DMS53 (cell line): ENCODE data around the gene TEX44.

Experiments
- DNase-seq: peaks from one replicate; lab custom pipeline; 2025; lab: John Stamatoyannopoulos, UW

TEX44 gene

GRCh38 chr2:231605607-231606091 is 13.0 kb downstream of the TEX44 start:
- DNase-seq = peak; percentile 59

- DNase-seq = no peak
Observed at GRCh38 chr2:231606941-231607340, 14.3 kb downstream of the TEX44 start.

DNA sequence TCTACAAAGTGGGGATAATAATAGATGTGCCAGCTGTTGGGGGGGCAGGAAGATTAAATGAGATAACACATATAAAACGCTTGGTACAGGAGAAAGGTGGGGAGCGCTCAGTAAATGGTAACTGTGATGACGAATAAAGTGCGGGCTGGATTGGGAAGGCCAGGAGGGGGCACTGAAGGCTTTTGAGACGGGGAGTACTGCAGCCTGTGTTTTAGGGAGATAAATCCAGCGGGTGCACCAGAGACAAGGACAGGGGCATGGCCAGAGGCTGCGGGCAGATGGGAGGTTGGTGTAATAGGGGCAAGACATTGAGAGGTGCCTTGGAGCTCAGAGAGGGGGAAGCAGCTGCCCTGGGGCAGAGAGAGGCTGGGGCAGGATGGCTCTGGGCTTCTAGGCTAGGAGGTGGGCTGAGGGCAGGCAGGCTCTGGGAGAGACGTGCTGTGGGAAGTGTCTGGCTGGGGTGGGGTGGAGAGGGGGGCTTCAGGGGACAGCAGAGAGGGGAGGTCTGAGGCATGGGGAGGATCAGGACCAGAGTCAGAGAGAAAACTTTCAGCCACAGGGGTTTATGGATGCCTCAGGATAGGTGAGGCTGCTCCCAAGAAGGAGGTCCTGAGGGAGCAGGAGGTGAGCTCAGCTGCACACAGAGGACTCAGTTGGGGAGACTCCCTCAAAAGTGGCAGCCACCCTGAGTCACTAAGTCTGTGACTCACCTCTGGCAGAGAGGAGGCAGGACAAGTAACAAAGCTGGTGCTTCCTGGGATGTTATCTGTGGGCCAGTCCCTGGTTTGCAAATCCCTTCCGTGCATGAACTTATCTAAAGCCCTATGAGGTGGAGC is 18.8 kb downstream of the TEX44 start:
- DNase-seq = peak; percentile 78

GRCh38 chr2:231612109-231612455 is 19.4 kb downstream of the TEX44 start:
- DNase-seq = peak; percentile 78

GRCh38 chr2:231612456-231613330 is 20.0 kb downstream of the TEX44 start:
- peak; percentile 91 for DNase-seq

DNA sequence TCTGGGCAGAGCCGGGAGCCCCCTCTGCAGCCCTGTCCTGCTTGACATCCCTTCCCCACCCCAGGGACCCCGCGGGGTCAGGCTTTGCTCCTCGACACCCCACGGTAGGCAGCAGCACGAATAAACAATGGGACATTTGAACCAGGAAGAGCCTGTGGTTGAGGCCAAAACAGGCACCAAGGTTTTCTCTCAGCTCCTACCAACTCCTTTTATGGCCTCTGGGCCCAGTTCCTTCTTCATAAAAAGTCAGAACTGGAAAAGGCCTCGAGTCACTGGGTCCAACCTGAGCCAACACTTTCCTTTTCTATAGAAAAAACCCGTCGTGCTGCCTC is 20.6 kb downstream of the TEX44 start:
- peak; percentile 86 for DNase-seq

- DNase-seq = peak; percentile 96
Observed at GRCh38 chr2:231613663-231614558, 21.2 kb downstream of the TEX44 start.

DNA sequence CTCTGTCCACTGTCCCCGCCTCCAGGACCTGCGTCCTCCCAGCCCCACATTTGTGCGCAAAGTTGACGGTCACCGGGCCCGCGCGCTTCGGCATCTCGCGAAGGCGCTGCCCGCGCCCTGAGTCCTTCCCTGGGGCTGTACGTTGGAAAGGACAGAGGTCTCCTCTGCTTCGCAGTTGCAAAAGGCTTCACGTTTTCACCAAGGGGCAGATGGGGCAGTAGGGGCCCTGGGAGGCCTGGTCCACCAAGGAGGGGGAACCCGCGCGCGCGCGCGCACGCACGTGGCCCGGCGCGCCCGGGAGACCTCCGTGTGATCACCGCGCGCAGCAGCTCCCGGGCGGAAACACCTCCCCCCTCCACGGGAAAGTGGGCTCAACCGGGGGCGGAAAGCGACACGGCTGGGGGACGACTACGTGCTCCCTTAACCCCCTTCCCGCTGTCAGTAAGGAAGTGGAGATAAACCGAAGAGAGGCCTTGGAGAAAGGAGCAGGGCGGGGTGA is 21.9 kb downstream of the TEX44 start:
- DNase-seq = no peak

DNA sequence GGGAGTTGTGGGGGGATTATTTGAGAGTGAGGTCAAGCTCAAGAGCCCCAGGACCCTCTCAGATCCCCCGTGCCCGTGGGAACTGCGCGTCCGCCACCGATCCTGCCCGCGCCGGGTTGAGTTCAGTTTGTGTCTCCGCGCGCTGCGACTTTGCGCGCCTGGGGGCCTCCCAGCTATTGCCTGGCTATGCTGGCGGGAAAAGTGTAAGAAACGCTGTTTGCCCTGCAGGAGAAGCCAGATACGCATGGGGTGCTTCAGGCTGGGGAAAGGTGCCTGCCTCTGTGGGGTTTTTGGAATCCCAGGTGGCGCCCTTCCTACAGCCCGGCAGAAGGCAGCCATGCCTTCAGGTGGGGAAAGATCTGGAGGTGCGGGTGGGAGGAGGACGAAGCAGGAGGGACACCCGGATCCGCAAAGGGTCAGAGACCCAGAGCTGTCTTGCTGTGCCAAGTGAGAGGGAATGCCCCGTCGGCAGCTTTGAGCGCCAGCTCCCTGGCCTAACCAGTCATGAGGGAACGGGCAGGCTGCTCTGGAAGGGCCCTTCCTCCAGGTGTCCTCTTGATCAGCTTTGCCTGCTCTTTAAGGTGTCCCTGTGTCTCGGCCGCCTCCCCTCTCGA is 22.5 kb downstream of the TEX44 start:
- peak; percentile 59 for DNase-seq

DNA sequence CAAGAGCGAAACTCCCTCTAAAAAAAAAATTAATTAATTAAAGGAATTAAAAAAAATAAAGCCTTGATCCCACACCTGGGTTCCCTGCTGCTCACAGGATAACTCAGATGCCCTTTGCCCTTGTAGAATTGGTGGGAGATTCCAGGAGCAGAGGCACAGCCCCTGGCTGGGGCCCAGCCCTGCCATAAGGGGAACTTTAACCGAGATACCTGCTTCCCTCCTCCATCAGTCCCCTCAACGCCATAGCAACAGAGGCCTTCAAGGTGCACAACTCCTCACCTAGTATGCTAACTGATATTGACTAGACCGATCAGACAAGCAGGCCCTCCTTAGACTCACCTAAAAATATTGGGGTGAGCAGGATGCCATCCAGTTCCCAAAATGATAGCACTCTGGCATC is 23.6 kb downstream of the TEX44 start:
- DNase-seq = no peak

GRCh38 chr2:231617059-231617926 is 24.6 kb downstream of the TEX44 start:
- DNase-seq = no peak

- no peak for DNase-seq
Observed at GRCh38 chr2:231621051-231621879, 28.6 kb downstream of the TEX44 start.

DNA sequence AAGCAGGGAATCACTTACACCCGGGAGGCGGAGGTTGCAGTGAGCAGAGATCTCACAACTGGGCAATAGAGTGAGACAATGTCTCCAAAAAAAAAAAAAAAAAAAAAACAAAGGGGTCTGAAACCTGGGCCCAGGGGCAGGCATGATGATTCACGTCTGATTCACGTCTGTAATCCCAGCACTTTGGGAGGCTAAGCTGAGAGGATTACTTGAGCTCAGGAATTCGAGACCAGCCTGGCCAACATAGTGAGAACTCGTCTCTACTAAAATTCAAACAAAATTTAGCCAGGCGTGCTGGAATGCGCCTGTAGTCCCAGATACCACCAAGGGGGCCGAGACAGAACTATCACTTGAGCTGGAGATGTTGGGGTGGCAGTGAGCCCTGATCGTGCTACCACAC is 30.3 kb downstream of the TEX44 start:
- no peak for DNase-seq

DNA sequence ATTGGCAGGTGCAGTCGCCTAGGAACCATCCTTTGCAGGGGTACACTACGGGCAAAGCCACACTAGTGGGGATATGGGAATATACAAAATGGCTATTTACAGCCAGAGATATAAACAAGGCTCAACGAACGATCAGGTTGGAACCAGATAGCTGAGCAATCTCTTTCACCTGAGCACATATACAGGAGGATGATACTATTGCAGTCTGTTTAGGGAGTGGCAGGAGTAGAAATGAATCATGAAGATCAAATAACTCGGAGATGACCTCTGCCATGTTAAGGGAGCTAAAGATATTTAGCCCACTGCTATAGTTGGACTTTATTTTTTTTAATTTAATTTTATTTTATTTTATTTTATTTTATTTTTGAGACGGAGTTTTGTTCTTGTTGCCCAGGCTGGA is 33.8 kb downstream of the TEX44 start:
- no peak for DNase-seq

DNA sequence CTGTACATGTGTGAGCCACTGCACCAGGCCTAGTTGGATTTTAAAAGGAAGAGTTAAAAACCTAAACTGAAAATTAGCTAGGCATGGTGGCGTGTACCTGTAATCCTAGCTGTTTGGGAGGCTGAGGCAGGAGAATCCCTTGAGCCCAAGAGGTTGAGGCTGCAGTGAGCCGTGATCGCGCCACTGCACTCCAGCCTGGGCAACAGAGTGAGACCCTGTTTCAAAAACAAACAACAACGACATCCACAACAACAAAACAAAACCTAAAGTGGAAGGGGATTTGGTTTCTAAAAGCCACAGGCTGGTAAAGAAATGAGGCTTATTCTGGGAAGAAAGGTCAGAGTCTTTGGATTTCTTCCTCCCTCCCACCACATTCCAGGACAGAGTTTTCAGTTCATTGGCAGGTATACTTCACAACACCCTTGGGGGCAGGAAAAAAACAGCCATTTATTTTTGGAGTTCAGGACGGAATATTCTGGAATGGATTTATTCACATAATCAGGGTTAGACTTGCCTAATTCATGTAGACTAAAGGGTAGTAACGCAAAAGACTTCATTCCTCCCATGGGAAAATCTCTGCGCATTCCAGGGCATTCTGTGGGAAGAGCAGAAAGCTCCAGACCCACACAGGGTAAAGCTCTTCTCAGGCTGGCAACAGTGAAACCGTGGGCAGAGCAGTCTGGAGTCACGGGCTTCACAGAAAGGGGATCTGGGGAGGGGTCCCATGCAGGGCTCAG is 34.9 kb downstream of the TEX44 start:
- DNase-seq = no peak

GRCh38 chr2:231632559-231633142 is 40.0 kb downstream of the TEX44 start:
- DNase-seq = no peak

- no peak for DNase-seq
Observed at GRCh38 chr2:231633241-231633976, 40.7 kb downstream of the TEX44 start.

DNA sequence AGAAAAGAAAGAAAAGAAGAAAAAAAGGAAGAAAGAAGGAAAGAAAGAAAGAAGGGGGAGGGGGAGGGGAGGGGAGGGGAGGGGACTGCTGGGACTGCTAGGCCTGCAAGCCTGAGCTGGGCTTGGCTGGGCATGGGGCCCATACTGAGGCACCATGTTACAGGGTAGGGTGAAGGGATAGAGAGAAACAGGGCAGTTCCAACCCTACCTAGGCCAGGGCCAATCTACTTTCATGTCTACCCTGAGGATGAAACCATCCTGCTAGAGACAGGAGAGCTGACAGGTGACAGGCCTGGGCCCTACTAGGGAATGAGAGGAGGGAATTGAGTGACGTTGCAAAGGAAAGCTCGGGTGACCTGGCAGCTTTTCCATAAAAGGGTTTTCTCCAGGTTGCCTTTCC is 41.7 kb downstream of the TEX44 start:
- peak; percentile 31 for DNase-seq
